BE2C (cell line): ENCODE measurements around the gene SAP30L.

ENCODE experiments used
- DNase-seq: peaks from one replicate; pipeline ENCODE4 v3.0.0-alpha.2; 2020
- H3K27me3 ChIP-seq: fragments of 250-450 bp; sonication (Bioruptor Pico); 2 replicates; pipeline ENCODE4 v1.5.1; 2020; ENCODE audit warnings: mild to moderate bottlenecking
- H3K36me3 ChIP-seq: fragments of 250-450 bp; sonication (Bioruptor Pico); 2 replicates; pipeline ENCODE4 v1.5.1; 2020; ENCODE audit warnings: mild to moderate bottlenecking
- H3K4me1 ChIP-seq: fragments of 250-450 bp; sonication (Bioruptor Pico); 2 replicates; pipeline ENCODE4 v1.5.1; 2020
- H3K4me3 ChIP-seq: 2 replicates; pipeline ENCODE4 v1.5.1; 2011; ENCODE audit warnings: low read depth, low read length
- H3K9me3 ChIP-seq: fragments of 250-450 bp; sonication (Bioruptor Pico); 2 replicates; pipeline ENCODE4 v1.5.1; 2020
- TF ChIP-seq, protein P1 (sequence below): IDR thresholded peaks from 2 replicates; pipeline ENCODE4 v1.5.1; 2012; ENCODE audit warnings: mild to moderate bottlenecking, low read depth, low read length

The SAP30L gene

DNA sequence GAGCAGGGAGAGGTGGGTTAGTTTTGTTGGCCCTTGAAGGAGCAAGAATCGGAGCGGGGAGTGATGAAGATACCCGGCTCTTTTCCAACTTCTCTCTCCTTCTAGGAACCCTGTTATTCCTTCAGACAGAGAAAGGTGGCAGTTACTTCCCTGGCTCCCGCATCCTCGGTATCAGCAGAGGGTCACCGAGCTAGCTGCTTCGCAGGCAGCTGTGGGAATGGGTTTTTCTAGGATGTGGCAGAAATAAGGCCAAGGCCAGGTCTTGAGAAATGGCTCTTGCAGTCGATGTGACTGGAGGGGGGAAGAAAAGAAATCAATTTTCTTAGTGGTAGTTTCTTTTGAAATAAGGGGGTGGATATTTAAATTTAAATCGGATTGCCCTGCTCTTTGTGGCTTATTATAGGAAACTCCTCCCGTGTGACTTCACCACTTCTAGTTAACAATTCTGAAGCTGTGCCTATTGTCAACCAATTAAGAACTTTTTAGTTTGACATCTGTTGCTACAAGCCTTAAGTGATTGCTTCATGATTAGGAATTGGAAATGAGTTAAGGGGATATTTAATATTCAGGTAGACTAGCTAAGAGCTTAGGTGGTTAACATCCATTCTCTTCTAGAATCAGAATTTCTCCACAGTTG is 1.4 kb downstream of the SAP30L start:
- Histone ChIP-seq H3K4me3 (peak overlapping the region; percentile 97), H3K36me3 (peaks cover 5% of the 10 kb centered on the region), H3K9me3 (no peaks in the 10 kb centered on the region), H3K4me1 (peaks cover 3% of the 10 kb centered on the region), H3K27me3 (no peaks in the 10 kb centered on the region)
- TF ChIP-seq, protein P1, sequence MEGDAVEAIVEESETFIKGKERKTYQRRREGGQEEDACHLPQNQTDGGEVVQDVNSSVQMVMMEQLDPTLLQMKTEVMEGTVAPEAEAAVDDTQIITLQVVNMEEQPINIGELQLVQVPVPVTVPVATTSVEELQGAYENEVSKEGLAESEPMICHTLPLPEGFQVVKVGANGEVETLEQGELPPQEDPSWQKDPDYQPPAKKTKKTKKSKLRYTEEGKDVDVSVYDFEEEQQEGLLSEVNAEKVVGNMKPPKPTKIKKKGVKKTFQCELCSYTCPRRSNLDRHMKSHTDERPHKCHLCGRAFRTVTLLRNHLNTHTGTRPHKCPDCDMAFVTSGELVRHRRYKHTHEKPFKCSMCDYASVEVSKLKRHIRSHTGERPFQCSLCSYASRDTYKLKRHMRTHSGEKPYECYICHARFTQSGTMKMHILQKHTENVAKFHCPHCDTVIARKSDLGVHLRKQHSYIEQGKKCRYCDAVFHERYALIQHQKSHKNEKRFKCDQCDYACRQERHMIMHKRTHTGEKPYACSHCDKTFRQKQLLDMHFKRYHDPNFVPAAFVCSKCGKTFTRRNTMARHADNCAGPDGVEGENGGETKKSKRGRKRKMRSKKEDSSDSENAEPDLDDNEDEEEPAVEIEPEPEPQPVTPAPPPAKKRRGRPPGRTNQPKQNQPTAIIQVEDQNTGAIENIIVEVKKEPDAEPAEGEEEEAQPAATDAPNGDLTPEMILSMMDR, result no peak
- DNase-seq, result no peak

DNA sequence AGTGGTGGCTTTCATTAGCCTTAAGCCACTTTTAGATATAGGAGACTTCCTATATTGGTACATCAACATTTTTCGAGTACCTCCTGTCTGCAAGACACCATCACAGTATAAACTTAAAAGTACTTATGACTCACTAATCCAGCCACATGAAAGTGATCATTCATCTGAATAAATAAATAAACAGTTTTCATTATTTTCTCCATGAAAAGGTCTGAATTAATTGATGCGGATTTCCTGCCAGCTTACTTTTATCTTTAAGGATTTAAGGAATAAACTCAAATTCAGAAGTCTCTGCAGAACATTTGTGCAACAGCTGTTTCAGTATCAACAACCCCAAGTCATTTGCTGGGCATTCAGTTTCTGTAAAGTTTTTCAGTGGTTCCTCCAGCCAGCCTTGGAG is 4.0 kb downstream of the SAP30L start:
- Histone ChIP-seq H3K9me3 (no peaks in the 10 kb centered on the region), H3K27me3 (no peaks in the 10 kb centered on the region), H3K4me3 (no peak overlapping the region), H3K36me3 (peaks cover 17% of the 10 kb centered on the region), H3K4me1 (peaks cover 3% of the 10 kb centered on the region)
- TF ChIP-seq, protein P1, result no peak
- no peak for DNase-seq

DNA sequence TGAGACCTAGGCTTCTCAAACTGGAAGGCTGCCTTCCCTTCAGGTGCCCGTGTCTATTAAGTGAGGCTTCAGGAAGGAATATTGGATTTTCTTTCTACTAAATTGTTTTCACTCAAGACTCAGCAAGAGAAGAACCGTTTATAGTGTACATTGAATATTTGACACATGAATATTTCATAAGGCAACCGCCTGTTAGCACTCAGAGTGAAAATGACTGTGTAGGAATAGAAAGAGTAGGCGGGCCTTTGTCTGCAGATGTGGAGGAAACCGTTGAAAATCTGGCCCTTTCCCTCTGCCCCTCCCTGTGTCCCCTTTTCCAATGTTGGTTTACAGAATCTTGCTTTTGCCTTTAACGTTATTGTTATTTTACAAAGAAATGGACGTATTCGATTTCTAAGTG is 6.2 kb downstream of the SAP30L start:
- TF ChIP-seq, protein P1, result no peak
- DNase-seq, result no peak
- H3K9me3 ChIP-seq, result no peaks in the 10 kb centered on the region
- peaks cover 26% of the 10 kb centered on the region for H3K36me3 ChIP-seq
- H3K27me3 ChIP-seq, result no peaks in the 10 kb centered on the region
- H3K4me3 ChIP-seq, result no peak overlapping the region
- H3K4me1 ChIP-seq, result peaks cover 3% of the 10 kb centered on the region

DNA sequence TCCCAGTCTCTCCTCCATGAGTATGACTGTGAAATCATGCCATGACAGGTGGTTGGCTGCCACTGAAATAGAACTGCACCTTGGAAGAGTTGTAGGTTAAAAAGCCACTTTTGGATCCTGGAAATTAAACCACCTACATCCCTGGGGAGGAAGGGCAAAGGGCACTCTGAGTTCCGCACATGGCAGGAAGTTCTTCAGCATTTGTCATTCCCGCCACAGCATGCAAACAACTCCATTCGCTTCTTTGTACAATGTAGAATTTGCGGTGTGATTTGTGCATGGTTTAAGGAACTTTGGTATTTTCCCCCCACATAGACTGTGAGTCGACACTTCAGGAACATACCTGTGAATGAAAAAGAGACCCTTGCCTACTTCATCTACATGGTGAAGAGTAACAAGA is 9.8 kb downstream of the SAP30L start:
- TF ChIP-seq, protein P1, result no peak
- Histone ChIP-seq H3K36me3 (peaks cover 39% of the 10 kb centered on the region), H3K27me3 (no peaks in the 10 kb centered on the region), H3K4me3 (no peak overlapping the region), H3K9me3 (no peaks in the 10 kb centered on the region), H3K4me1 (no peaks in the 10 kb centered on the region; the same call in 1 of the 2 replicates)
- DNase-seq, result no peak

DNA sequence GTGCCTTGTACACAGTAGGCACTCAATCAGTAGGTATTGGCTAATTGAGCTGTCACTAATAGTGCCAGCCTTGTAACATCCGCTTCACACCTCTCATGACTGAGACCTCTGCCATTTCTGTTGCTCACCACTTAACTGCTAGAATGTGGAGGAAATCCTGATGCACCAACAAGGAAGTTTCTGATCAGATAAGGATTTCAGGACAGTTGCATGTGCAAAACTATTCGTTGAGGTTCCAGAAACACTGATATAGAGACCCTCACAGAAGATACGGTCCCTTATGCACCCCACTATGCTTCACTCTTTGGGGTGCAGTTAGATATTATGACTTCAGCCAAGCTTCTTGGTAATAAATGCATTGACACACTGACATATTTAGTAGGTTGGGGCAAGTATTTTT is 10.7 kb downstream of the SAP30L start:
- TF ChIP-seq, protein P1, result no peak
- Histone ChIP-seq H3K9me3 (no peaks in the 10 kb centered on the region), H3K4me3 (no peak overlapping the region), H3K36me3 (peaks cover 37% of the 10 kb centered on the region), H3K4me1 (peaks cover 3% of the 10 kb centered on the region), H3K27me3 (no peaks in the 10 kb centered on the region)
- DNase-seq, result no peak

DNA sequence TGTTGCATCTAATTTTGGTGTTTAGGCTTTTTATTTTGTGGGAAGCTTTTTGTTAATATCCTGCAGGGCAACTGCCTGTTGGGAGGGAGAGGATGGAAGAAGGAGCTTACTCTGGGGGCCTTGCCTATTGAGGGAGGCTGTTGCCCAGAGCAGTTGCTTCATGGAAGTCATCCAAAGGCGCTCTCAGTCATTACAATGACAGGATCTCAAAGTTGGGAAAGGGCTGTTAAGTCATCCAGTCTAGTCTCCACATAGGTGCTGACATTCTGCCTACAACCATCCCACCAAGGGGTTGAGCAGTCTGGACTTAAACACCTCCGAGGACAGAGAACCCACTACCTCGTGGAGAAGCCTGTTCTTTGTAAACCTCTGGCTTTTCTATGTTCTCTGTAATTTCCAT is 13.2 kb downstream of the SAP30L start:
- no peak for DNase-seq
- TF ChIP-seq, protein P1, result no peak
- Histone ChIP-seq H3K36me3 (peaks cover 29% of the 10 kb centered on the region), H3K4me3 (no peak overlapping the region), H3K9me3 (no peaks in the 10 kb centered on the region), H3K4me1 (peaks cover 9% of the 10 kb centered on the region), H3K27me3 (no peaks in the 10 kb centered on the region)
